Stomach (tissue), 9 donors: ENCODE data around the gene TTN. TPM values are rescaled to one million over a fixed set of nuclear protein-coding genes. Genes with fewer than 3 reads are reported as not detected.

Experiments
- DNase-seq, 2 donors: peaks; one replicate each; pipeline versions ENCODE4 v3.0.0 to v3.0.0-alpha.2; 2013 to 2019
- H3K27ac ChIP-seq, 5 donors: fragments of 200-600 bp in 4 of 5; sonication (generic) in 4 of 5; one replicate each; pipeline ENCODE4 v1.5.1; 2013 to 2019; ENCODE audit warnings: mild to moderate bottlenecking in 1 of 5, moderate library complexity in 1 of 5
- H3K27me3 ChIP-seq, 3 donors: fragments of 200-600 bp; sonication (generic); one replicate each; pipeline ENCODE4 v1.5.1; 2017 to 2019; ENCODE audit warnings: mixed run types in 1 of 3
- H3K36me3 ChIP-seq, 4 donors: fragments of 200-600 bp; sonication (generic); 1 replicate in 3 of 4; 2 replicates in 1 of 4; pipeline ENCODE4 v1.5.1; 2016 to 2019
- H3K4me1 ChIP-seq, 4 donors: fragments of 200-600 bp; sonication (generic); one replicate each; pipeline ENCODE4 v1.5.1; 2016 to 2019
- H3K4me3 ChIP-seq, 4 donors: fragments of 200-600 bp; sonication (generic) in 3 of 4; one replicate each; pipeline ENCODE4 v1.5.1; 2016 to 2019; ENCODE audit warnings: mild to moderate bottlenecking in 1 of 4
- H3K9me3 ChIP-seq, 4 donors: fragments of 200-600 bp; sonication (generic); one replicate each; pipeline ENCODE4 v1.5.1; 2016 to 2019
- EP300 ChIP-seq: sonication (generic); formaldehyde crosslinking; IDR thresholded peaks from one replicate; pipeline ENCODE4 v1.6.1; 2017; ENCODE audit warnings: antibody characterized with exemption
- POLR2A ChIP-seq, 4 donors: fragments of 450-650 bp; IDR thresholded peaks; one replicate each; pipeline ENCODE4 v1.6.1; 2016; ENCODE audit warnings: antibody characterized with exemption in 4 of 4, control low read depth in 2 of 4, mild to moderate bottlenecking in 1 of 4, moderate library complexity in 1 of 4
- POLR2AphosphoS5 ChIP-seq, 3 donors: sonication (generic); formaldehyde crosslinking; IDR thresholded peaks; one replicate each; pipeline ENCODE4 v1.6.1; 2016; ENCODE audit warnings: antibody characterized with exemption in 3 of 3
- WGBS, 5 donors: extraction: QIAGEN DNeasy Blood & Tissue Kit in 3 of 5; methylation state at CpG; one replicate each; pipeline versions ENCODE4 v1.1.5 to v1.1.7; 2013 to 2018; 5-methylcytosine and 5-hydroxymethylcytosine counted together
- intact Hi-C: fragments of 100-400 bp; cut with DNase I; formaldehyde crosslinking; loops from one replicate; pipeline ENCODE4 v1.15.1; 2023; ENCODE audit warnings: low total_unique reads
- polyA plus RNA-seq, 3 donors: library from polyadenylated mRNA; stranded (reverse); fragments of 200-250 nt; gene quantifications; one replicate each; pipeline ENCODE4 v1.2.3, GENCODE V29; 2013
- total RNA-seq, 5 donors: library from RNA; depleted of rRNA; stranded (reverse); fragments of >200 nt; gene quantifications; one replicate each; pipeline versions ENCODE4 v1.1.0 to v1.2.3, GENCODE V29; 2014 to 2016
- TF ChIP-seq, protein P1 (sequence below), 7 experiments: fragments of 450-650 bp in 4 of 7; fragments of 200-600 bp in 3 of 7; sonication (generic) in 3 of 7; IDR thresholded peaks; one replicate each; pipeline ENCODE4 v1.5.1; 2016 to 2019; ENCODE audit warnings: antibody characterized with exemption in 7 of 7, control low read depth in 2 of 7, mild to moderate bottlenecking in 1 of 7
- donor health status: healthy with polysubstance abuse.
- donor health status: Bipolar disorder and iron deficiency.
- donor health status: healthy.

TTN gene
- total and polyA plus RNA-seq, 8 donors, result 0.03 to 12.8 (median 2.2) TPM

DNA sequence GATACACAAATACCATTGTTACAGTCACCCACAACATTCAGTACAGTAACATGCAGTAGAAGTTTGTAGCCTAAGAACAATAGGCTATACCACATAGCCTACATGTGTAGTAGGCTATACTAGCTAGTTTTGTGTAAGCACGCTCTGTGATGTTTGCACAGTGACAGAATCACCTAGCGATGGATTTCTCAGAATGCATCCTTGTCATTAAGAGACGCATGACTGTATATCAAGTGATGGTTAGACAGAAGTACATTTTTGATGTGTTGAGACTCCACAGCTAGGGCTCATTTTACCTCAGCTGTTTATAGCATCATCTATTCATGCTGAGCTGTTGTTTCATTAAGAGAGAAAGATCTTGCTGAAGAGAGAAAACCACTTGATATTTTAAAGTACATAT, 307.6 kb downstream of the TTN start:
- Histone ChIP-seq H3K4me3 (no peak overlapping the region), H3K27ac (no peak overlapping the region), H3K36me3 (peaks cover 47 to 99% (median 97%) of the 10 kb centered on the region in 4 donors), H3K4me1 (no peaks in the 10 kb centered on the region), H3K27me3 (no peaks in the 10 kb centered on the region), H3K9me3 (no peaks in the 10 kb centered on the region)
- WGBS, 5 donors, result 92 to 98% (median 96%) methylated on average over 3 of the region's 3 CpGs
- intact Hi-C loops, result no loop called here
- TF ChIP-seq POLR2A (IDR thresholded peaks at IDR 0.05) (no peak), POLR2AphosphoS5 (IDR thresholded peaks at IDR 0.05) (no peak), EP300 (no peak)
- TF ChIP-seq, protein P1, sequence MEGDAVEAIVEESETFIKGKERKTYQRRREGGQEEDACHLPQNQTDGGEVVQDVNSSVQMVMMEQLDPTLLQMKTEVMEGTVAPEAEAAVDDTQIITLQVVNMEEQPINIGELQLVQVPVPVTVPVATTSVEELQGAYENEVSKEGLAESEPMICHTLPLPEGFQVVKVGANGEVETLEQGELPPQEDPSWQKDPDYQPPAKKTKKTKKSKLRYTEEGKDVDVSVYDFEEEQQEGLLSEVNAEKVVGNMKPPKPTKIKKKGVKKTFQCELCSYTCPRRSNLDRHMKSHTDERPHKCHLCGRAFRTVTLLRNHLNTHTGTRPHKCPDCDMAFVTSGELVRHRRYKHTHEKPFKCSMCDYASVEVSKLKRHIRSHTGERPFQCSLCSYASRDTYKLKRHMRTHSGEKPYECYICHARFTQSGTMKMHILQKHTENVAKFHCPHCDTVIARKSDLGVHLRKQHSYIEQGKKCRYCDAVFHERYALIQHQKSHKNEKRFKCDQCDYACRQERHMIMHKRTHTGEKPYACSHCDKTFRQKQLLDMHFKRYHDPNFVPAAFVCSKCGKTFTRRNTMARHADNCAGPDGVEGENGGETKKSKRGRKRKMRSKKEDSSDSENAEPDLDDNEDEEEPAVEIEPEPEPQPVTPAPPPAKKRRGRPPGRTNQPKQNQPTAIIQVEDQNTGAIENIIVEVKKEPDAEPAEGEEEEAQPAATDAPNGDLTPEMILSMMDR (IDR thresholded peaks at IDR 0.05), result no peak
- DNase-seq, result no peak

DNA sequence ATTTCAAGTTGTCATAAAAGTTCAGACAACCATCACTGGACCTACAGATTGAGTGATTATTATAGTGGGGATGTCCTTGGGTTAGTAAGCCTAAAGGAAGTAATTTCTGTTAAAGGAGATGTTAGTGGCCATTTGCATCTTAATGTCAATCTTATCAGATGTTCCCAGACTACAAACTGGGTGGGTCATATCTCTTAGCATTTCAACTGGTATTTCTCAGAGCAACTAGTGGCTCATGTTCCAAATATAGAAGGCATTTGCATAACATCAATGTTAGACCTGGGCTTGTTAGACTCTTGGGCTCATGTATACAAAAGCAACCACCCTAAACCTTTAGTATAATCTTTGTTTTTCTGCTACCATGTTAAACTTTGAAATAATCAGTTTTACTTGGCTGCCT, 309.1 kb downstream of the TTN start:
- H3K27ac ChIP-seq, result no peak overlapping the region
- no peak for DNase-seq
- no peaks in the 10 kb centered on the region for H3K27me3 ChIP-seq
- H3K36me3 ChIP-seq, result peaks cover 57 to 99% (median 97%) of the 10 kb centered on the region in 4 donors
- no peak overlapping the region for H3K4me3 ChIP-seq
- H3K4me1 ChIP-seq, result no peaks in the 10 kb centered on the region
- intact Hi-C loops, result no loop called here
- H3K9me3 ChIP-seq, result no peaks in the 10 kb centered on the region
- TF ChIP-seq POLR2A (IDR thresholded peaks at IDR 0.05) (no peak), EP300 (no peak), POLR2AphosphoS5 (IDR thresholded peaks at IDR 0.05) (no peak)
- TF ChIP-seq, protein P1 (IDR thresholded peaks at IDR 0.05), result no peak

DNA sequence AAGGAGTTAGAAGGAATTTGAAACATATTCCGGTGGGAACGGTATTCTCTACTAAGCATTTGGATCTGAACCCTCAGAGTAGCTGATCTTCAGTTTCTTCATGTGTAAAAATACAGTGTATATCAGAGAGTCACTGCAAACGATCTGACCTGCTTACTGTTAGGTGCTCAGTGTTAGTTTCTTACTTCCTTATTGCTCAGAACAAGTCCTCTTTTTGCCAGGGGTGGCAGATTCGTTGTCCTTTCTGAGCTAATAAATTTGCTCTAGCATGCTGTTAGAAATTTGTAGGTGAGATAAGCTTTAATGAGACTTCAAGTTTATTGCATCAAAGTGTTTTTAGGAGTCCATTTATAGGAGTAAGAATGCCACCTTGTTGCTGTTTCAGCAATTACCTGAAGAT, 311.2 kb downstream of the TTN start:
- intact Hi-C loops, result no loop called here
- Histone ChIP-seq H3K4me3 (no peak overlapping the region), H3K27me3 (no peaks in the 10 kb centered on the region), H3K27ac (no peak overlapping the region), H3K4me1 (no peaks in the 10 kb centered on the region), H3K36me3 (peaks cover 49 to 99% (median 96%) of the 10 kb centered on the region in 4 donors), H3K9me3 (no peaks in the 10 kb centered on the region)
- no peak for DNase-seq
- TF ChIP-seq EP300 (no peak), POLR2A (IDR thresholded peaks at IDR 0.05) (no peak), POLR2AphosphoS5 (IDR thresholded peaks at IDR 0.05) (no peak)
- TF ChIP-seq, protein P1 (IDR thresholded peaks at IDR 0.05), result no peak
- 65 to 72% (median 68%) methylated on average over 4 of the region's 4 CpGs for WGBS, 5 donors

DNA sequence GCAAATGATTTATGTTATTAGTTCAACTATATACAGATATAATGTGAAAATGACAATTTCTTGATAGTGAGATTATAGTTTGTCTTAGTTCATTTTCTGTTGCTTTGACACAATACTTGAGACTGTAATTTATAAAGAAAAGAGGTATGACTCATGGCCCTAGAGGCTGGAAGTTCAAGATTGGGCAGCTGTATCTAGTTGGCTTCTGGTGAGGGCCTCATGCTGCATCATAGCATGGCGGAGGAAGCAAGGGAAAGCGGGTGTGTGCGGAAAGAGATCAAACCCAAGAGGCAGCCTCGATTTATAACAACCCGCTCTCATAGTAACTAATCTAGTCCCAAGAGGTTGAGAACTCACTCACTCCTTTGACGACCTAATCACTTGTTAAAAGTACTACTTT, 315.6 kb downstream of the TTN start:
- Histone ChIP-seq H3K36me3 (peaks cover 37 to 88% (median 82%) of the 10 kb centered on the region in 4 donors), H3K4me3 (no peak overlapping the region), H3K27ac (no peak overlapping the region), H3K4me1 (peaks cover 0 to 5% (median 0%) of the 10 kb centered on the region in 4 donors), H3K9me3 (no peaks in the 10 kb centered on the region), H3K27me3 (no peaks in the 10 kb centered on the region)
- TF ChIP-seq EP300 (no peak), POLR2AphosphoS5 (IDR thresholded peaks at IDR 0.05) (no peak), POLR2A (IDR thresholded peaks at IDR 0.05) (no peak)
- TF ChIP-seq, protein P1 (IDR thresholded peaks at IDR 0.05), result no peak
- intact Hi-C loops, result no loop called here
- DNase-seq, result no peak
- 77 to 97% (median 89%) methylated on average over 6 of the region's 6 CpGs for WGBS, 5 donors
